CD4-positive, alpha-beta T cell (primary cell): ENCODE results near the gene KRTCAP3. TPM values are rescaled to one million over a fixed set of nuclear protein-coding genes. Genes with fewer than 3 reads are reported as not detected.
"Not testable (repeated sequence)": the region's sequence is repeated elsewhere in the genome, so short reads cannot be mapped to it uniquely, and the experiment has no call there.

Experiments used
- ATAC-seq: fragments of 200-7000 bp; cut with Tn5 transposase; one replicate; pipeline ENCODE4 v1.10.0; 2022; ENCODE audit warnings: mild to moderate bottlenecking; ENCODE audit not compliant: poor library complexity
- CTCF ChIA-PET: fragments of 350-600 bp; sonication (Branson Sonifier 250); formaldehyde crosslinking; loops from one replicate; lab custom pipeline; 2021; ENCODE audit warnings: antibody characterized with exemption, inconsistent platforms; lab: Charles Lee
- POLR2A ChIA-PET: fragments of 350-600 bp; sonication (Branson Sonifier 250); formaldehyde crosslinking; loops from one replicate; lab custom pipeline; 2021; ENCODE audit warnings: antibody characterized with exemption, inconsistent platforms; lab: Charles Lee
- DNase-seq, 14 experiments: peaks; one replicate each; pipeline ENCODE4 v3.0.0-alpha.2; 2013 to 2020; ENCODE audit warnings: mixed read lengths in 2 of 14
- H3K27ac ChIP-seq, 2 donors: one replicate each; pipeline versions ENCODE4 v1.5.1 to v1.7.0; 2013; ENCODE audit warnings: low read length in 2 of 2, low read depth in 1 of 2, mild to moderate bottlenecking in 1 of 2
- H3K27me3 ChIP-seq, 2 experiments: 1 replicate in 1 of 2; 2 replicates in 1 of 2; pipeline versions ENCODE4 v1.6.1 to v1.7.0; 2013; ENCODE audit warnings: low read length in 2 of 2, control low read depth in 1 of 2, mild to moderate bottlenecking in 1 of 2, moderate library complexity in 1 of 2; ENCODE audit not compliant: insufficient read depth in 2 of 2, control insufficient read depth in 1 of 2
- H3K36me3 ChIP-seq: one replicate; pipeline ENCODE4 v1.6.1; 2013; ENCODE audit warnings: low read length, control low read depth; ENCODE audit not compliant: insufficient read depth
- H3K4me1 ChIP-seq: one replicate; pipeline ENCODE4 v1.6.1; 2013; ENCODE audit warnings: low read length, control low read depth; ENCODE audit not compliant: insufficient read depth
- H3K4me3 ChIP-seq: one replicate; pipeline ENCODE4 v1.5.1; 2013; ENCODE audit warnings: mild to moderate bottlenecking, low read length, moderate library complexity
- H3K9me3 ChIP-seq, 2 experiments: 1 replicate in 1 of 2; 2 replicates in 1 of 2; pipeline versions ENCODE4 v1.6.1 to v1.7.0; 2013; ENCODE audit warnings: low read length in 2 of 2, mild to moderate bottlenecking in 2 of 2, control low read depth in 1 of 2, moderate library complexity in 1 of 2; ENCODE audit not compliant: control insufficient read depth in 1 of 2, insufficient read depth in 1 of 2
- H3K27ac Mint-ChIP-seq: one replicate; pipeline ENCODE4 v1.8.0; 2020; ENCODE audit warnings: mixed read lengths
- H3K27me3 Mint-ChIP-seq: one replicate; pipeline ENCODE4 v1.8.0; 2021; ENCODE audit warnings: mixed read lengths
- H3K36me3 Mint-ChIP-seq: one replicate; pipeline ENCODE4 v1.8.0; 2021; ENCODE audit warnings: low read depth, mixed read lengths
- H3K4me1 Mint-ChIP-seq: one replicate; pipeline ENCODE4 v1.8.0; 2021; ENCODE audit warnings: low read depth, mixed read lengths
- H3K4me3 Mint-ChIP-seq: one replicate; pipeline ENCODE4 v1.8.0; 2020; ENCODE audit warnings: mild to moderate bottlenecking, mixed read lengths
- H3K9me3 Mint-ChIP-seq: one replicate; pipeline ENCODE4 v1.8.0; 2020; ENCODE audit warnings: mixed read lengths
- CTCF ChIP-seq: fragments of 200-600 bp; IDR thresholded peaks from one replicate; pipeline ENCODE4 v1.8.0; 2022; ENCODE audit warnings: antibody characterized with exemption, mild to moderate bottlenecking
- intact Hi-C, 2 experiments: fragments of 100-400 bp; cut with DNase I in 1 of 2; cut with micrococcal nuclease in 1 of 2; formaldehyde crosslinking; loops; one replicate each; pipeline versions ENCODE4 v1.15.1 to v1.9.0; 2023 to 2025; cut with DNase I, micrococcal nuclease
- total RNA-seq, 174 experiments: library from RNA in 2 of 174; stranded (reverse) in 2 of 174; gene quantifications; one replicate each; pipeline ENCODE4 v1.2.3 and lab custom pipeline; 2021 to 2026

The KRTCAP3 gene
- total RNA-seq, 2 experiments from 2014 or later = 11.5 to 12.8 TPM

DNA sequence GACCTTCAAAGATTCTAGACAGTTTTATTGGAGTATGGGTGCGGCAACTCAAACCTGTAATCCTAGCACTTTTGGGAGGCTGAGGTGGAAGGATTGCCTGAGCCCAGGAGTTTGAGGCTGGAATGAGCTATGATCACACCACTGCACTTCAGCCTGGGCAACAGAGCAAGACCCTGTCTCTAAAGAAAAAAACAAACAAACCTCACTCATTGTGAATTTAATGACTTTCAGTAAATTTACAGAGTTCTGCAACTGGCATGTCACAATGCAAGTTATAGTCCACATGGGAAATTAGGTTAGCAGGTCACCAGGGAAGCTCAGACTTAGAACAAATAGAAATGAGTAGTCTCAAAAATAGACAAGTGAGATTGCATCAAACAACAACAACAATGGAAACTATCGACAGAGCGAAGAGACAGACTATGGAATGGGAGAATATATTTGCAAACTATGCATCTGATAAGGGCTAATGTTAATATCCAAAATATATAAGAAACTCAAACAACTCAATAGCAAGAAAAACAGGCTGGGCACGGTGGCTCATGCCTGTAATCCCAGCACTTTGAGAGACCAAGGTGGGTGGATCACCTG lies 20.4 kb upstream of the KRTCAP3 start:
- Histone ChIP-seq H3K9me3 (no peaks in the 10 kb centered on the region), H3K36me3 (no peaks in the 10 kb centered on the region), H3K4me1 (no peaks in the 10 kb centered on the region), H3K27me3 (no peaks in the 10 kb centered on the region), H3K4me3 (no peak overlapping the region), H3K27ac (no peak overlapping the region)
- Mint-ChIP-seq H3K27me3 (no peaks in the 10 kb centered on the region), H3K4me1 (no peaks in the 10 kb centered on the region), H3K4me3 (no peak overlapping the region), H3K9me3 (no peaks in the 10 kb centered on the region), H3K27ac (no peak overlapping the region), H3K36me3 (no peaks in the 10 kb centered on the region)
- TF ChIP-seq CTCF = no peak
- no peak for DNase-seq
- no peak for ATAC-seq
- ChIA-PET POLR2A (no interaction called here), CTCF (no interaction called here)
- intact Hi-C loops = no loop called here

- Mint-ChIP-seq H3K27me3 (no peaks in the 10 kb centered on the region), H3K4me1 (peaks cover 5% of the 10 kb centered on the region), H3K4me3 (no peak overlapping the region), H3K36me3 (peaks cover under 1% of the 10 kb centered on the region), H3K27ac (no peak overlapping the region), H3K9me3 (no peaks in the 10 kb centered on the region)
- no peak overlapping the region for H3K4me3 ChIP-seq
- no peak for DNase-seq
- no peaks in the 10 kb centered on the region for H3K36me3 ChIP-seq
- H3K9me3 ChIP-seq = no peaks in the 10 kb centered on the region
- no peak overlapping the region for H3K27ac ChIP-seq
- intact Hi-C loops = no loop called here
- TF ChIP-seq CTCF = no peak
- ChIA-PET POLR2A (no interaction called here), CTCF (no interaction called here)
- H3K27me3 ChIP-seq = no peaks in the 10 kb centered on the region
- ATAC-seq = no peak
- H3K4me1 ChIP-seq = peaks cover 5% of the 10 kb centered on the region
Observed at GRCh38 chr2:27422958-27423357, 19.2 kb upstream of the KRTCAP3 start.

GRCh38 chr2:27425039-27425438 lies 17.1 kb upstream of the KRTCAP3 start:
- H3K36me3 ChIP-seq, H3K27ac ChIP-seq, H3K27me3 ChIP-seq, H3K4me3 Mint-ChIP-seq, H3K27ac Mint-ChIP-seq, ATAC-seq, H3K9me3 ChIP-seq, POLR2A ChIA-PET, DNase-seq, H3K27me3 Mint-ChIP-seq, H3K4me3 ChIP-seq, H3K9me3 Mint-ChIP-seq: not testable (repeated sequence)
- H3K4me1 ChIP-seq = peaks cover 15% of the 10 kb centered on the region
- CTCF ChIA-PET = interaction anchor here (0.6 kb wide), 1 partner anchor 22 kb away, joined by 3 read pairs; no protein-coding TSS in a partner anchor
- intact Hi-C loops = loop anchor here (5.0 kb wide), 4 partner anchors 33 to 103 kb away; partner anchors contain the start of genes EIF2B4 (in 1 of the 2), IFT172 (in 1 of the 2), MPV17 (in 1 of the 2) and SNX17 (in 1 of the 2)
- H3K36me3 Mint-ChIP-seq = peaks cover 11% of the 10 kb centered on the region
- peaks cover 22% of the 10 kb centered on the region for H3K4me1 Mint-ChIP-seq
